GM12875 (cell line): ENCODE measurements around the gene CD164L2.
"Not testable (repeated sequence)": the region's sequence is repeated elsewhere in the genome, so short reads cannot be mapped to it uniquely, and the experiment has no call there.

Source experiments
- H3K4me3 ChIP-seq: one replicate; pipeline ENCODE4 v1.5.1; 2011; ENCODE audit warnings: low read depth, low read length, control low read depth
- CTCF ChIP-seq: IDR thresholded peaks from 2 replicates; pipeline ENCODE4 v1.5.1; 2011; ENCODE audit warnings: low read depth, mild to moderate bottlenecking, control low read depth, inconsistent platforms, low read length, moderate library complexity, borderline replicate concordance; ENCODE audit not compliant: insufficient read depth

Gene CD164L2

GRCh38 chr1:27393641-27394281 lies 10.6 kb upstream of the CD164L2 start:
- no peak overlapping the region for H3K4me3 ChIP-seq
- TF ChIP-seq CTCF, result no peak

GRCh38 chr1:27392778-27393635 lies 9.9 kb upstream of the CD164L2 start:
- TF ChIP-seq CTCF, result peak; percentile 19; the same call in 1 of the 2 replicates
- peak overlapping the region; percentile 58 for H3K4me3 ChIP-seq

GRCh38 chr1:27392096-27392777 lies 9.1 kb upstream of the CD164L2 start, which contains the start of gene GPR3:
GPR3 (plus strand) TSS chr1:27392622; CDS start chr1:27393799, 1,177 bp downstream.
- H3K4me3 ChIP-seq, result peak within 1 kb of the TSS; percentile 58
- TF ChIP-seq CTCF, result peak; percentile 61

GRCh38 chr1:27391511-27392095 lies 8.5 kb upstream of the CD164L2 start:
- H3K4me3 ChIP-seq, result no peak overlapping the region
- TF ChIP-seq CTCF, result no peak

- TF ChIP-seq CTCF, result peak; percentile 88
These were observed 5.3 kb upstream of the CD164L2 start for GRCh38 chr1:27388337-27389005.

GRCh38 chr1:27384797-27385196 lies 1.7 kb upstream of the CD164L2 start:
- H3K4me3 ChIP-seq, result not testable (repeated sequence)

More at GRCh38 chr1:27388337-27389005, 5.3 kb upstream of the CD164L2 start:
- no peak overlapping the region for H3K4me3 ChIP-seq
